ENCODE data around the gene SVOPL. TPM values are rescaled to one million over a fixed set of nuclear protein-coding genes. Genes with fewer than 3 reads are reported as not detected.

SVOPL gene
- total and polyA plus RNA-seq, 9 of the 15 experiments (the other 6 are each of a cell fraction or from before 2014, with no cell fraction given): 0.13 to 0.42 (median 0.20) TPM; not detected in 6

DNA sequence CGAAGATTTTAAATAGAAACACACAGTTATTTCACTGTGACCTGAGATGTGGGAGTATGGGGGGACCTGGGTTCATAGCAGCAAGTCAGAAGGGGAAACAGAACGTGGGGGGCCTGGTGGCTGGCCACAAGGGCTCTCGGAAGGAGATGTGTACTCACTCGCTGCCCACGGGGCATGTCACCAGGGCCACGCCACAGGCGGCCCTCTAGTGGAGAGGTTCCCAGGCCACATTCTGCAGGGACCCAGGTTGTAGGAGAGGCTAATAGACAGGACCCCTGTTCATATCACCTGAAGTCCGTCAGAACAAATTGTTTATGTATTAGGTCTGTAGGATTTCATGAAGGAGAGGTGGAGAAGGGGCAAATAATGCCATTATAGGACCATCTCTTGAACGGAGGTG lies 25.1 kb upstream of the SVOPL start:
- Histone ChIP-seq H3K9me3 (replicated peaks; ENCODE audit: control insufficient read depth, insufficient read depth, low read depth, low read length) (no peaks in the 10 kb centered on the region), H3K9ac (ENCODE audit: insufficient read depth in 1 of 2, low read depth in 2 of 2, low read length in 2 of 2) (no peak overlapping the region), H4K20me1 (replicated peaks; ENCODE audit: control insufficient read depth, insufficient read depth, low read length) (no peaks in the 10 kb centered on the region), H3K79me2 (ENCODE audit: control insufficient read depth, insufficient read depth, low read length) (no peaks in the 10 kb centered on the region), H3K36me3 (ENCODE audit: control insufficient read depth, insufficient read depth, low read length) (no peaks in the 10 kb centered on the region), H3K27me3 (ENCODE audit: control insufficient read depth in 2 of 2, insufficient read depth in 2 of 2, low read length in 2 of 2) (peaks cover 41 to 50% of the 10 kb centered on the region in 2 experiments), H3K9me1 (ENCODE audit: control insufficient read depth, insufficient read depth, low read length) (no peaks in the 10 kb centered on the region), H2AFZ (ENCODE audit: low read depth, low read length) (no peak overlapping the region), H3K4me1 (replicated peaks in 1 of 2; ENCODE audit: control insufficient read depth in 2 of 2, insufficient read depth in 2 of 2, low read length in 2 of 2) (no peaks in the 10 kb centered on the region; a peak in 1 of 5 replicates), H3K4me3 (no peak overlapping the region), H3K27ac (ENCODE audit: extremely low read depth, low read depth, low read length) (no peak overlapping the region), H3K4me2 (ENCODE audit: insufficient read depth, low read length) (peak overlapping the region; percentile 13; the same call in 1 of the 2 replicates)
- 3% methylated on average over 9 of the region's 9 CpGs for WGBS (ENCODE audit: insufficient coverage, low coverage, missing lambda C conversion rate)
- FAIRE-seq: no peak
- DNase-seq (ENCODE audit: extremely low read depth in 1 of 4, low spot score in 3 of 4): peak; percentile 32 to 53 (median 40)
- intact Hi-C loops (cut with micrococcal nuclease) (no loop called here), in situ Hi-C loops (cut with MboI) (no loop called here)
- CTCF ChIA-PET (ENCODE audit: low intra/inter-chr PET ratio): no interaction called here
- peak; percentile 87 for ATAC-seq
- POLR2A ChIA-PET: no interaction called here
- BruUV-seq (replicated peaks): no TSS peak
- no peak for TF ChIP-seq DIDO1 (tag; IDR thresholded peaks at IDR 0.05; ENCODE audit: low read depth)
- TF ChIP-seq FOXP1 (CRISPR knock-in tag; IDR thresholded peaks at IDR 0.05): no peak
- TF ChIP-seq TRIM28 (IDR thresholded peaks at IDR 0.05): no peak
- TF ChIP-seq, protein P1, sequence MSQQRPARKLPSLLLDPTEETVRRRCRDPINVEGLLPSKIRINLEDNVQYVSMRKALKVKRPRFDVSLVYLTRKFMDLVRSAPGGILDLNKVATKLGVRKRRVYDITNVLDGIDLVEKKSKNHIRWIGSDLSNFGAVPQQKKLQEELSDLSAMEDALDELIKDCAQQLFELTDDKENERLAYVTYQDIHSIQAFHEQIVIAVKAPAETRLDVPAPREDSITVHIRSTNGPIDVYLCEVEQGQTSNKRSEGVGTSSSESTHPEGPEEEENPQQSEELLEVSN (IDR thresholded peaks at IDR 0.05; ENCODE audit: borderline replicate concordance in 1 of 2, extremely low read depth in 1 of 2, insufficient read depth in 1 of 2, insufficient read length in 1 of 2, low read depth in 1 of 2, low read length in 1 of 2, poor library complexity in 1 of 2, severe bottlenecking in 1 of 2): peak in 1 of 2 experiments; percentile 15
- TF ChIP-seq LCOR (CRISPR knock-in tag; IDR thresholded peaks at IDR 0.05): no peak
- TF ChIP-seq TGIF2 (CRISPR knock-in tag; IDR thresholded peaks at IDR 0.05): no peak
- no peak for TF ChIP-seq ZZZ3 (IDR thresholded peaks at IDR 0.05)
- TF ChIP-seq RAD21 (CRISPR knock-in tag; conservative IDR thresholded peaks at IDR 0.05 in 1 of 2, IDR thresholded peaks at IDR 0.05 in 1 of 2): peak in 1 of 2 experiments; percentile 46; a peak in 2 of 4 replicates
- TF ChIP-seq ZNF146 (CRISPR knock-in tag; IDR thresholded peaks at IDR 0.05; ENCODE audit: unreplicated experiment): no peak
- TF ChIP-seq, protein P2, sequence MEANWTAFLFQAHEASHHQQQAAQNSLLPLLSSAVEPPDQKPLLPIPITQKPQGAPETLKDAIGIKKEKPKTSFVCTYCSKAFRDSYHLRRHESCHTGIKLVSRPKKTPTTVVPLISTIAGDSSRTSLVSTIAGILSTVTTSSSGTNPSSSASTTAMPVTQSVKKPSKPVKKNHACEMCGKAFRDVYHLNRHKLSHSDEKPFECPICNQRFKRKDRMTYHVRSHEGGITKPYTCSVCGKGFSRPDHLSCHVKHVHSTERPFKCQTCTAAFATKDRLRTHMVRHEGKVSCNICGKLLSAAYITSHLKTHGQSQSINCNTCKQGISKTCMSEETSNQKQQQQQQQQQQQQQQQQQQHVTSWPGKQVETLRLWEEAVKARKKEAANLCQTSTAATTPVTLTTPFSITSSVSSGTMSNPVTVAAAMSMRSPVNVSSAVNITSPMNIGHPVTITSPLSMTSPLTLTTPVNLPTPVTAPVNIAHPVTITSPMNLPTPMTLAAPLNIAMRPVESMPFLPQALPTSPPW (CRISPR knock-in tag; IDR thresholded peaks at IDR 0.05): no peak
- no peak for TF ChIP-seq TAF7 (tag; IDR thresholded peaks at IDR 0.05)
- 0 out of 2 replicates have a peak, but pooled peaks have one; percentile 17 for TF ChIP-seq SMC3 (conservative IDR thresholded peaks at IDR 0.05; ENCODE audit: insufficient read depth, low read depth, low read length)
- no peak for TF ChIP-seq ZNF140 (CRISPR knock-in tag; IDR thresholded peaks at IDR 0.05)
- TF ChIP-seq, protein P3, sequence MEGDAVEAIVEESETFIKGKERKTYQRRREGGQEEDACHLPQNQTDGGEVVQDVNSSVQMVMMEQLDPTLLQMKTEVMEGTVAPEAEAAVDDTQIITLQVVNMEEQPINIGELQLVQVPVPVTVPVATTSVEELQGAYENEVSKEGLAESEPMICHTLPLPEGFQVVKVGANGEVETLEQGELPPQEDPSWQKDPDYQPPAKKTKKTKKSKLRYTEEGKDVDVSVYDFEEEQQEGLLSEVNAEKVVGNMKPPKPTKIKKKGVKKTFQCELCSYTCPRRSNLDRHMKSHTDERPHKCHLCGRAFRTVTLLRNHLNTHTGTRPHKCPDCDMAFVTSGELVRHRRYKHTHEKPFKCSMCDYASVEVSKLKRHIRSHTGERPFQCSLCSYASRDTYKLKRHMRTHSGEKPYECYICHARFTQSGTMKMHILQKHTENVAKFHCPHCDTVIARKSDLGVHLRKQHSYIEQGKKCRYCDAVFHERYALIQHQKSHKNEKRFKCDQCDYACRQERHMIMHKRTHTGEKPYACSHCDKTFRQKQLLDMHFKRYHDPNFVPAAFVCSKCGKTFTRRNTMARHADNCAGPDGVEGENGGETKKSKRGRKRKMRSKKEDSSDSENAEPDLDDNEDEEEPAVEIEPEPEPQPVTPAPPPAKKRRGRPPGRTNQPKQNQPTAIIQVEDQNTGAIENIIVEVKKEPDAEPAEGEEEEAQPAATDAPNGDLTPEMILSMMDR (IDR thresholded peaks at IDR 0.05 in 2 of 3, conservative IDR thresholded peaks at IDR 0.05 in 1 of 3; ENCODE audit: insufficient read depth in 2 of 3, low read depth in 1 of 3, low read length in 3 of 3): peak; percentile 43 to 61 (median 58); a peak in 5 of 6 replicates
- TF ChIP-seq, protein P4, sequence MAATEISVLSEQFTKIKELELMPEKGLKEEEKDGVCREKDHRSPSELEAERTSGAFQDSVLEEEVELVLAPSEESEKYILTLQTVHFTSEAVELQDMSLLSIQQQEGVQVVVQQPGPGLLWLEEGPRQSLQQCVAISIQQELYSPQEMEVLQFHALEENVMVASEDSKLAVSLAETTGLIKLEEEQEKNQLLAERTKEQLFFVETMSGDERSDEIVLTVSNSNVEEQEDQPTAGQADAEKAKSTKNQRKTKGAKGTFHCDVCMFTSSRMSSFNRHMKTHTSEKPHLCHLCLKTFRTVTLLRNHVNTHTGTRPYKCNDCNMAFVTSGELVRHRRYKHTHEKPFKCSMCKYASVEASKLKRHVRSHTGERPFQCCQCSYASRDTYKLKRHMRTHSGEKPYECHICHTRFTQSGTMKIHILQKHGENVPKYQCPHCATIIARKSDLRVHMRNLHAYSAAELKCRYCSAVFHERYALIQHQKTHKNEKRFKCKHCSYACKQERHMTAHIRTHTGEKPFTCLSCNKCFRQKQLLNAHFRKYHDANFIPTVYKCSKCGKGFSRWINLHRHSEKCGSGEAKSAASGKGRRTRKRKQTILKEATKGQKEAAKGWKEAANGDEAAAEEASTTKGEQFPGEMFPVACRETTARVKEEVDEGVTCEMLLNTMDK (IDR thresholded peaks at IDR 0.05; ENCODE audit: borderline replicate concordance, insufficient read depth, low read depth, low read length, poor library complexity, severe bottlenecking): peak; percentile 62
- no peak for TF ChIP-seq FOXA1 (IDR thresholded peaks at IDR 0.05; ENCODE audit: borderline replicate concordance)

All from K562 (cell line).